Activated CD8-positive, alpha-beta memory T cell treated with anti-CD3 and anti-CD28 coated beads for 4 hours (primary cell): ENCODE results near the gene DIP2C.
A peak's percentile ranks its signal among the peaks of the same experiment; 100 is the strongest.
"Not testable (repeated sequence)": the region's sequence is repeated elsewhere in the genome, so short reads cannot be mapped to it uniquely, and the experiment has no call there.

Experiments used
- DNase-seq, 2 donors: peaks; one replicate each; pipeline ENCODE4 v3.0.0-alpha.2; 2020; ENCODE audit warnings: low read depth in 2 of 2

Gene DIP2C

DNA sequence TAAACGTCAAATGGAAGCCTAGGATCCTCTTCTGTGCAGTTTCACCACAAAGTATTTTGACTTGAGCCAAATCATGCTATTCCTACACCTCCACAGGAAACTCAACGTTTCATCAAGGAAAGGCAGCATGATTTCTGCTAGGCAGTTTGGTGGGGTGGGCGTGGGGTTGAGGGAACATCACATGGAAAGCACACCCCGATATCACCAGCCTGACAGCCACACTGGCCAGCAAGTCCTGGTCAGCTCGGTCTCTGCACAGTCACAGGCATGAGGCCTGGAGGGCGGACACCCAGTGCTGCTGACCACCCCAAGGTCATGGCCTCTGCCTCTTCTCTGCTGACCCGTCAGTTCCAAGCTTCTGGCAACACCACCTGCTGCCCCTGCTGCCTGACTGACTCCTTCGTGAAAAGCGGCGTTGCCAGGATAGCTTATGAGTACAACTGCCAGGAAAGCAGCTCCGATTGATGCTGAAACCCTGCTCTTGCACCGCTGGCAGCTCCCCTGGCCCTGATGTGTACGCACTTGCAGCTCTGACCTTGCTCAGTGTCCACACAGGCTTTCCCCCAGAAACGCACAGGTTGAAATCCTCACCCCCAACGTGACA lies 171.5 kb downstream of the DIP2C start:
- DNase-seq = no peak

- DNase-seq = no peak
These were observed 172.1 kb downstream of the DIP2C start for GRCh38 chr10:517241-517830.

DNA sequence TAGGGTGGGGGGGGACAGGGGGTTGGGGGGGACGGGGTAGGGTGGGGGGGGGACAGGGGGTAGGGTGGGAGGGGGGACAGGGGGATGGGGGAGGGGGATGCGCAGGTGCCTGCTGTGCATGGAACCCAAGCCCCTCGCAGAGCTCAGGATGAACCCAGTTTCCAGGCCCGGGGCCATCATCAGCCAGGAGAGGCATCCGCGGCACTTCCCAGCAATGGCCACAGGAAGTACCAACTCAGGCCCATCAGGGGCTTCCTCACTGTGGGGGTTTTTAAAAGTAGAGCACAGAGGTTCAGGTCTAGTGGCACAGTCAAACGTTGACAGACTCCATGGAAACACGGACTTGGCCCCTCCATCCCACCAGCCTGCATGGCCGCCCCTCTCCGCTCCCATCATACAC lies 172.7 kb downstream of the DIP2C start:
- DNase-seq = no peak

DNA sequence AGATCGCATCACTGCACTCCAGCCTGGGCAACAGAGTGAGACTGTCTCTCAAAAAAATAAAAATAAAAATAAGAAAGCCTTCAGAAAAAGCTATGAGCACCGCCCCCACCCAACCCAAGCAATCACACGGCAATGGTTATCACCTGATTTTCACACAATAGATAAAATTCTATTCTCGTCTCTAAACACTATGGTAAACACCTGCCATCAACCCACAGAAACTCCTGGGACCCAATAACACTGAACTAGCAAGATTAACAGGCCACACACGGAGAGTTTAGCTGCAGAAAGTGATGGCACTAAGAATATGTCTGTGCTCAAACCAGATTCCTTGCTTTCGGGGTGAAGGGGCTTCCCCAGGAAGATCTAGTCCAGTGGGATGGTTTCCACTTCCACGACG lies 173.8 kb downstream of the DIP2C start:
- no peak for DNase-seq

DNA sequence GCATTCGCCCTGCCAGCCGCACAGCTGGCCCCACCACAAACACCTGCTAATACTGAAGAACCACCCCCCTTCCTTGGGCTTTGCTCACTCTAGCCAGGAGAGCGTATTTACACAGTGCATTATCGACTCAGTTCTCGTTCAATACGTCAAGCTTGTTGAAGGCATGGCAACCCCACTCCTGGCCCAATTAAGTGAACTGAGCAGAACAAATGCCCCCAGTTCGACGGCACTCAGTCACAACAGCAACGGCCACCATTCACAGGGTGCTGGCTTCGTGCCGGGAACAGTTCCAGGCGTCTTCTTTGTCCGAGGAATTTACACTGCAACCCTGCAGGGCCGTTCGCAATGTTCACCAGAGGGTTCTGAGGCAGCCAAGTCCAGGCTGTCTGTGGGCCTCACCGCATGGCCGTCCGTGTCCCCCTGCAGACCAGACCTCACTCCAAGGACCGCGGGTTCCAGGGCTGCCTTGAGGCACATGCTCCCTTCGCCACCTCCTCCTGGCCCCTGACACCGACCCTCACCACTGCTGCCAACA lies 175.3 kb downstream of the DIP2C start:
- no peak for DNase-seq

GRCh38 chr10:513393-513792 lies 176.1 kb downstream of the DIP2C start:
- no peak for DNase-seq

DNA sequence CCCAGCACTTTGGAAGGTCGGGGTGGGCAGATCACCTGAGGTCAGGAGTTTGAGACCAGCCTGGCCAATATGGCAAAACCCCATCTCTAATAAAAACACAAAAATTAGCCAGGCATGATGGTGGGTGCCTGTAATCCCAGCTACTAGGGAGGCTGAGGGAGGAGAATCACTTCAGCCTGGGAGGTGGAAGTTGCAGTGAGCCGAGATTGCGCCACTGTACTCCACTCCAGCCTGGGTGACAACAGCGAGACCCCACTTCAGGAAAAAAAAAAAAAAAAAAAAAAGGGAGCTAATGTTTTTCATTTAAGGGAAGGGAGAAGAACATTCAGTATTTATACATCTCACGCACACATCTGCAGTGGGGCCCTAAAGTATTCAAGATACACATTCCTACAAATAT lies 176.8 kb downstream of the DIP2C start:
- not testable (repeated sequence) for DNase-seq

DNA sequence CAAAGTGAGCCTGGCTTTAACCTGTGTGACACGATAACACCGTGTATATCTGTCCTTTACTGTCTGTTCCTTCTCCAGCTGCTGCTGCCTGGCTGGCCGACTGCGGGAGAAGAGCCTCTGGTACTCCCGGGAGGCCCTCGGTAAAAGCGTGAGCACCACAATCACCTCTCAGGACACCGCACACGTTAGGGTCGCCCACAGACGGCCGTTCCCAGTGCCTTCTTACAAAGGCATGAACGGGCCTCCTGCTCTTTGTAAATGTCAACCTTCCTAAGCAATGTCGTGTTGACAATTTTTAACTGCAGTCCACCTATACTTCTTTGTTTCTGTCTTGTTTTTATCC lies 177.6 kb downstream of the DIP2C start:
- no peak for DNase-seq

DNA sequence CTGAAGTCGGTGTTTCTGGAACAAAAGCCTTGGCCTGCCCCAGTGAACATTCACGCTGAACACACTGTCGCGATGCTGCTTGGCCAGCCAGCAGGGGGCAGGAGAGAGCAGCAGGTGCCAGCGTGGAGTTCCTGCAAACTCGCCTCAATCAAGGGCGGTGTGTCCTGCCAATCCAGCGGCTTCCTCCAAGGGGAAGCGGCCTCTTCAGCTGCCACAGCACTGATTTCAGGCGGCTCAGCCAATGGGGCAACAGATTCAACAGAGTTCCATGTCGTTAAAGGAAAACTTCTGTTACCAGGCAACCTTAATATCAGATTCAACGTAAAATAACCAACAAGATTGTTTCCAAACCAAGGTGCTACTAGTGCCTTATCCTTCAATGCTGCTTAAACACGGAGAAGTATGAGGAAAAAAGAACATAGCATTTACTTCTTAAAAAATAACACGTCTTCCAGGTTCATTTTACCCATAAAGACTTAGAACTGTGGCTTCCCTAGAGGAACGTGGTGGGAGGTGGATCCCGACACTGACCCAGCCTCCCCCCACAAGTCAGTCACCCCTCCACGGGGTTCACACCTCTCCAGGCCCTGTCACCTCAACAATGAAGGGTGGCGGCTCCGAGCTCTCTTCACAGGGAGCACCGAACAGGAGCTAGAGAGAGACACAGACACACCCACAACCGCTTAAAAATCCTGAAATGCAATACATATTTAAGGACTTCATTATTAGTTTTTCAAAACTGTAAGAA lies 178.2 kb downstream of the DIP2C start:
- DNase-seq = peak; percentile 36 to 42

DNA sequence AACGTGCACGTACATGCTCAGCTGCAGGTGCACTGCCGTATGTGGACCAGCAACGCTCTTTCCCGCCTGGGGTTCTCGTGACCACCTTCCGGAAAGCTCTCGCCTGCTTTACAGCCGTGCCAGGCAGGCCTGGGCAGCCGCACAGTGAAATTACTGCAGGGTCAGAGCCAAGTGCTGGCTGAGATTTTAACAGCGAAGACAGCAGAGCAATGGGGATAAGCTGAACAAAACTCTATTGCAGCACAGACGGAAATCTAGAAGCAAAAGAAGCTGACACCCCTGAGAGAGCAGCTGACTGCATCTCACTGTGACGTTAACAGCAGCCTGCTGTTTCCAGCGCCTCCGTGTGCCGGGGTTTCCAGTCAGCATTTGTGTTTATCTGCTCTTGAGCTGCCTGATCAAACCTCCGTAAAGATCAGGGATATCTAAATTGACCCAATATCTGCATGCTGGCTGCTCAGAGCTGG lies 179.0 kb downstream of the DIP2C start:
- no peak for DNase-seq

- DNase-seq = no peak
These were observed 179.9 kb downstream of the DIP2C start for GRCh38 chr10:509361-510102.

- DNase-seq = no peak
These were observed 180.7 kb downstream of the DIP2C start for GRCh38 chr10:508726-509125.

DNA sequence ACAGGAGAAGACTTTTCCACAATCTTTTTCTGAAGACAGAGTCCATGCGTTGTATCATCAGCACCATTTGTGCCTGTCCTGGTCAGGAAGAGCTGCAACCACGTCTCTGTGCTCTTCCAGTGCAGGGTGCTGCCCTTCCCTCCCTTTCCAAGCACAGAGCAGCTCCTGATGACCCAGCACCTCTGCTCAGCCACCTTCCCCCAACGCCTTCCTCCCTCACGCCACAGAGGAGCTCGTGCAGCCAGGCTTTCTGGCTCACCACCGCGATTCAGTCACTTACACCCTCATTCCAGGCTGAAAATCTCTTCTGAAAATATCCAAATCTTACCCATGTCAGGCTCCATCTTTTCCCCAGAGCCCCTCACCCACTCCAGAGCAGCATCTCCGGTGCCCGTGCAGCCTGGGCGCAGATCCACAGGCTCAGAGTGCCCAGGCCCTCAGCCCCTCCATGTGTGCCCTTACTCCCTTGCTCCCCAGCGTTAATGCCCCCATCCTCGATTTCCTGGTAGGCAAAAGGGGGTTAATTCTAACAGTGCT lies 181.5 kb downstream of the DIP2C start:
- DNase-seq = no peak

DNA sequence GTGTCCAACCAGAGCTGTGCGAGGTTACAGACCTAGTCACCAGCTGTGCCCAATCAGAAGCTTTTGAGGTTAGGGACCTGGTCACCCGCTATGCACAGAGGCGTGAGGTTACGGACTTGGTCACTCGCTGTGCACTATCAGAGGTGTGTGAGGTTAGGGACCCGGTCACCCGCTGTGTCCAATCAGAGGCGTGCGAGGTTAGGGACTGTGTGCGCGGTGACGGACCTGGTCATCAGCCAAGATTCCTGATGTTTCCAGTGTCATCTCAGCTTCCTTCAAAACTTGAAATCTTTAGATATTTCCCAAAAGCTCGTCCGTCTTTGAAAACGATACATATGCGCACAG lies 182.1 kb downstream of the DIP2C start:
- no peak for DNase-seq

- DNase-seq = no peak
These were observed 182.8 kb downstream of the DIP2C start for GRCh38 chr10:506451-507354.

DNA sequence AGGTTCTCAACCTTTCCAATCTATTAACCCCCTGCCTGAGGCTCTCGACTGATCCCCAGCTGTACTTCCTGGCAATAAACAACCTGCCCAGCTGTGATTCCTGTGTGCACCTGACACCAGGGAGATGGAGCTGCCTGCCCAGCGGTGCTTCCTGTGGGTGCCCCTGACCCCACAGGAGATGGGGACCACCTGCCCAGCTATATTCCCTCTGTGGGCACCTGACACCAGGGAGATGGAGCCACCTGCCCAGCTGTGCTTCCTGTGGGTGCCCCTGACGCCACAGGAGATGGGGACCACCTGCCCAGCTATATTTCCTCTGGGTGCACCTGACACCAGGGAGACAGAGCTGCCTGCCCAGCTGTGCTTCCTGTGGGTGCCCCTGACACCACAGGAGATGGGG lies 184.0 kb downstream of the DIP2C start:
- DNase-seq = no peak

DNA sequence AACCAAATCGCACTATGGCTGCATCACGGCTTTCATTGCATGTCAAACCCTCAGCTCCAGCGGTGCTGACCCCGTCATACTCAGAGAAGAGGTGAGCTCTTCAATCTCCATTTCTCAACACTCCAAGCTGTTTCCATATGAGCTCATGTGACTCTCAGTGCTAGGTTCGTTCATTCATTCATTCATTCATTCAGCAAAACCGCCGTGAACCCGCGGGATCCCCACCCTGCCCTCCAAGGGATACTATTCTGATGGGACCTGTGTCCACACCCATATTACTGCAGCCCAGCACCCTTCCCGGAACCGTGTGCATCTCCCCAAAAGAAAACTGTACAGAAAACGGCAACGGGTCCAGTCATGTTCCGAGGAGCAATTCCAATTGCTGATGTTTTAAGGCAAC lies 184.7 kb downstream of the DIP2C start:
- DNase-seq = no peak

DNA sequence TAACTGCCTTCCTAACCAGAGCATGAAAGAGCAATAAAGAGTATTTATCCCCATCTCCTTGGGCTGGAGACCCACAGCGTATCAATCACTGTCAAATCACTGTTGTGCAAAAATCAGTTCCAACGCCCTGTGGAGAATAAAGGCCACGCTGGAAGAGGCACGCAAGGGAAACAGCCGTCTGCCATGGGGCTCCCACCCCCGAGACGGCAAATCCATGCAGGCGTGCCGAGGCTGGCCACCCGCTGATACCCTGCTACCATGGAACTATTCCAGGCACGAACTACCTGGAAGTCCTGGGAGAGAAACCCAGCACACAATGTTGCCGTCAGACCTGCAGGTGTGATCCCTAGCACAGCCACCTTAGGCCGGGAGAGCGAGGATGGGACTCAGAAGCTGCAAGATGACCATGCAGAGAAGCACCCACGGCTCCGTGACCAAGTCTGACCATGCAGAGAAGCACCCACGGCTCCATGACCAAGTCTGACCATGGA lies 185.3 kb downstream of the DIP2C start:
- no peak for DNase-seq

DNA sequence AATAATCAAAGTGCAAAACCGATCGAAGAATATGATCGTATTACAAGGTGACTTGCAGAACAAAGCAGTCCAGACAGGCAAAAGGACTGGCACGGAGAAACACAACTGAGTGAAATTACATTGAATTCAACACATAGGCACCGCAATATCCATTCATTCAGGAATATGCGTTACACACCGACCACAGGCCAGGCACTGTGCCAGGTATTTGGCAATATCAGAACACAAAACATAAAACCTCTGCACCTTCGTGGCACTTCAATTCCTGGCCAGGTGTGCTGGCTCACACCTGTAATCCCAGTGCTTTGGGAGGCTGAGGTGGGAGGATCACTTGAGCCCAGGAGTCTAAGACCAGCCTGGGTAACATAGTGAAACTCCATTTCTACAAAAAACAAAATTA lies 187.9 kb downstream of the DIP2C start:
- no peak for DNase-seq

GRCh38 chr10:500876-501275 lies 188.6 kb downstream of the DIP2C start:
- DNase-seq = no peak

DNA sequence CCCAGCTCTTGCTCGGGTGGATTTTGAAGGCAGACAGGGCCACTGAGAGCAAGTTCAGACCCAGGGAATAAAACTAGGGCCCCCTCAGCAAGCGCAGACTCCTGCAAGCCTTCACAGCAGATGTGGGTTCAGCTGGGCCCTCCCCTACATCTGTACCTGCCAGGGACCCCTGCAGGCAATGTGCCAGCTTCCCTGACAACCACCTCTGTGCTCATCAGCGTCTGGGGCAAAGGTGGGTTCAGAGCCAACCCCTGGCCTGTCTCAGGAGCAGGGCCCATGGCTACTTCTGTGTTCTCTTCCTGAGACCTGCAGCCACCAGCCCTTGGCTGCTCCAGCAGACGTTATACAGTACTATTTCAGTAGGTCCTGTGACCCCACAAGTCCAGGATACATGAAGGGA lies 189.5 kb downstream of the DIP2C start:
- DNase-seq = no peak
